HEK293T (cell line): Measurements from ENCODE around the gene USP34.

Experiments used
- ELF4 ChIP-seq: fragments of 450-650 bp; IDR thresholded peaks from 2 replicates; pipeline ENCODE4 v1.6.1; 2017; ENCODE audit warnings: antibody characterized with exemption
- HDGF ChIP-seq: fragments of 450-650 bp; IDR thresholded peaks from 2 replicates; pipeline ENCODE4 v1.6.1; 2017; ENCODE audit warnings: antibody characterized with exemption, borderline replicate concordance
- SP1 ChIP-seq: fragments of 450-650 bp; IDR thresholded peaks from 2 replicates; pipeline ENCODE4 v1.6.1; 2017
- TARDBP ChIP-seq: fragments of 450-650 bp; IDR thresholded peaks from 2 replicates; pipeline ENCODE4 v1.6.1; 2016

DNA sequence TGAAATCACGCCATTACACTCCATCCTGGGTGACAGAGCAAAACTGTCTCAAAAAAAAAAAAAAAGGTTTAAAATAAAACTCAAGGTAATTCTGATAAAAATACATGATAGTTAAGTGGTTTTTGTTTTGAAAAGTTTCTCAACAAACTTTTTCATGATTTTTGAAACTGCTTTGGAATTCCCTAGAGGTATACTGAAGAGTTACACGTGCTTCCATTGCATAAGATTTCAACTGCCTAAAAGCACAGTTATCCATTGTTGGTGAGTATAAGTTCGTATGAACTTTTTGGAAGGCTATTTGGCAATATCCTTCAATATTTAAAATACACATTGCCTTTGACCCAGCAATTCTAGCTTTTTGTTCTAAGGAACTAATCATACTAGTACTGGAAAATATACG is 74.9 kb downstream of the USP34 start:
- TF ChIP-seq ELF4: no peak
- TF ChIP-seq SP1: no peak
- TF ChIP-seq TARDBP: no peak
- TF ChIP-seq HDGF: no peak
